Frontal cortex (tissue), 4 donors: ENCODE data around the gene SLC25A13. TPM values are rescaled to one million over a fixed set of nuclear protein-coding genes. Genes with fewer than 3 reads are reported as not detected.
"Not testable (repeated sequence)": the region's sequence is repeated elsewhere in the genome, so short reads cannot be mapped to it uniquely, and the experiment has no call there.

Source experiments
- DNase-seq, 2 donors: peaks; one replicate each; pipeline ENCODE4 v3.0.0; 2012; ENCODE audit warnings: low spot score in 2 of 2
- FAIRE-seq: peaks from 2 replicates; lab custom pipeline; 2012; peaks lifted over from hg19 to GRCh38; lab: Jason Lieb, UNC
- total RNA-seq: library from RNA; depleted of rRNA; stranded (reverse); fragments of >200 nt; gene quantifications from one replicate; pipeline ENCODE4 v1.2.3, GENCODE V29; 2014
- donor health status: control.
- donor health status: control.
- donor health status: control.

SLC25A13 gene
- total RNA-seq, 1 donor from 2014 or later = 11.4 TPM

- FAIRE-seq = no peak
- no peak for DNase-seq
These were observed 6.1 kb upstream of the SLC25A13 start for GRCh38 chr7:96328016-96328415.

DNA sequence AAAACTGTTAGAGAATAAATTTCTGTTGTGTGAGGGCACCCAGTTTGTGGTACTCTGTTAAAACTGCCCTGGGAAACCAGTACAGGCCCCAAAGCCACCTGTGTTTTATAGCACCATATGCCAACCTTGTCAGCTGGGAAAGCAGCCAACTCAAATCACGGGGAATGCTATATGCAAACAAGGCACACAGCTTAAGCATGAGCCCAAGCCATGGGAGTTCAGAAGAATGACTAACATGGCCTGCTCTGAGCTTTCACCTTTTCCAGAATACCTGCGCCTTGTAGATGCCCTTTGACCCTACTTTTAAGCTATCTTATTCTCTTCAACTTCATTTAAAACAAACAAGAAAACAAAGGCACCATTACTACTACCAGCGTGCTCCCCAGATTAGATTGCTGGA lies 5.5 kb upstream of the SLC25A13 start:
- FAIRE-seq (no peak), DNase-seq (no peak)

- FAIRE-seq = not testable (repeated sequence)
These were observed 4.9 kb upstream of the SLC25A13 start for GRCh38 chr7:96326752-96327151.

DNA sequence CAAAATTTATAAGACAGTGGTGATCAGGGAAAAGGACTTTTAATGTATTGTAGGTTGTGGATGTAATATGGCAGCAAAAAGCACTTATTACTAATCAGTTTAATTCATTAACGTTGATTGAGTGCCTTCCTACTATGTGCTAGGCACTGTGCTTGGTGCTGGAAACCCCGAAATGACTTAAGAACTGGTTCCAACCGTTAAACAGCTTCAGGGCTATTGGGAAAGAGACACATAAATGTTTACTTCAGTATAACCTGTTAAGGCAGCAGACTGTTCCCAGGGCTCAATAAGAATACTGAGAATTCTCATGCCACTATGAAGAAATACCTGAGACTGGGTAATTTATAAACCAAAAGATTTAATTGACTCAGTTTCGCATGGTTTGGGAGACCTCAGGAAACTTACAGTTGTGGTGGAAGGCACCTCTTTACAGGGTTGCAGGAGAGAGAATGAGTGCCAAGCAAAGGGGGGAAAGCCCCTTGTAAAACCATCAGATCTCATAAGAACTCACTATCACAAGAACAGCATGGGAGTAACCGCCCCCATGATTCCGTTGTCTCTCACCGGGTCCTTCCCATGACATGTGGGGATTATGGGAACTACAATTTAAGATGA lies 1.1 kb upstream of the SLC25A13 start:
- DNase-seq = no peak

More at GRCh38 chr7:96326752-96327151, 4.9 kb upstream of the SLC25A13 start:
- DNase-seq = not testable (repeated sequence)

GRCh38 chr7:96322373-96322695 lies 436 bp upstream of the SLC25A13 start:
- no peak for DNase-seq
- FAIRE-seq = no peak

More for the DNA sequence above, 1.1 kb upstream of the SLC25A13 start:
- no peak for FAIRE-seq

- no peak for FAIRE-seq
These were observed 754 bp downstream of the SLC25A13 start for GRCh38 chr7:96321031-96321657.

DNA sequence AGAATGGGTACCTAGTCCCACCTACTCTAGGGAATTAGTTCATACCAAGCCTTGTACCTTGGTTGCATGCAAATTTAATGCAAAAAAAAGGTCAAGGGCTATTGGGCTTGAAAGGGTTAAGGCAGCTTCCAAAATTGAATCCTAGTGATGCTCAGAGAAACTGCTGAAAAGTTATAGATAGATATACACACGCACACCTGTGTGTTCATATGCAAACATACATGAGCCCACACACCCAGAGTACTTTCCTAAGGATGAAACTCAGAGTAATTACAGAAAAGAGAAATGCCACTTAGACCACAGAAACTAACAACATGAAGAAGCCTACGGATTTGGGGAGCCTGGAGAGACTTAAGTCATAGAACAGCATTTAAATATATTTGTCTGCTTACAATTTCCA lies 1.5 kb downstream of the SLC25A13 start:
- FAIRE-seq = no peak
- DNase-seq = no peak

More at GRCh38 chr7:96321031-96321657, 754 bp downstream of the SLC25A13 start:
- peak; percentile 72 to 73 for DNase-seq

- DNase-seq (no peak), FAIRE-seq (no peak)
These were observed 2.5 kb downstream of the SLC25A13 start for GRCh38 chr7:96319439-96319838.

GRCh38 chr7:96316949-96317348 lies 4.9 kb downstream of the SLC25A13 start:
- DNase-seq (no peak), FAIRE-seq (no peak)

DNA sequence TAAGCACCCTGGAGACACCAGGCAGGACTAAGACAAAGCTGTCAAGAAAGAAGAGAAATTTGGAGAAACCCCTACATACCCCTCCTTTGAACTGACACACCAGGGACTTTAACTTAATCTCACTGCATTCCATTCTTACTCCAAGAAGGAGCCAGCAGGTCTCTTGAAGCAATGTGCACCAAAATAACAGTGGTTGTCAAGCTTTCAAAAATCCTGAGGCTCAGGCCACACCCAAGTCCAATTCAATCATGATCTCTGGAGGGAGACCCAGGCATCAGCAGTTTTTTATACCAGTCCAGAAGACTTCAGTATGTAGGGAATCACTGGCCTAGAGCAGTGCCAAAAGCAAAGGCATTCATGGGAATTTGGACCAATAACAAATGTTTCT lies 6.8 kb downstream of the SLC25A13 start:
- DNase-seq = no peak
- no peak for FAIRE-seq

- DNase-seq = no peak
- FAIRE-seq = no peak
These were observed 7.3 kb downstream of the SLC25A13 start for GRCh38 chr7:96314402-96315124.

GRCh38 chr7:96313940-96314339 lies 8.0 kb downstream of the SLC25A13 start:
- FAIRE-seq (no peak), DNase-seq (no peak)

DNA sequence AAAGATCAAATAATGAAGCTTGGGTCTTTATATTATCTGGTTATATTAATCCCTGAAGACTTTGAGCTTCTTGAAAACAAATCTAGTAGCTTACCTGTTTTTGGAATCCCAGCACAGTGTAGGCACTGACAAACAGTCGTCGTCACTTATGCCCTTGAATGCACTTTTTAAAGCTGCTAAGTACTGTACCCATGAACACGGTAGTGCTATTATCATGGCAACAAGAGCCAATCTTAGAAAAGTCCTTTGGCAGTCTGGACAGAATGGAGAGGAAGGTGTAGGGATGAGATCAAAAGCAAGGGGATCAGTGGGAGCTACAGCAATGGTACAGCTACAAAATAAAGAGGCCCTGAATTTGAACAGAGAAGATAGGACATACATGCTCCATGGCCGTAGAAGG lies 9.4 kb downstream of the SLC25A13 start:
- DNase-seq = no peak
- FAIRE-seq = no peak

DNA sequence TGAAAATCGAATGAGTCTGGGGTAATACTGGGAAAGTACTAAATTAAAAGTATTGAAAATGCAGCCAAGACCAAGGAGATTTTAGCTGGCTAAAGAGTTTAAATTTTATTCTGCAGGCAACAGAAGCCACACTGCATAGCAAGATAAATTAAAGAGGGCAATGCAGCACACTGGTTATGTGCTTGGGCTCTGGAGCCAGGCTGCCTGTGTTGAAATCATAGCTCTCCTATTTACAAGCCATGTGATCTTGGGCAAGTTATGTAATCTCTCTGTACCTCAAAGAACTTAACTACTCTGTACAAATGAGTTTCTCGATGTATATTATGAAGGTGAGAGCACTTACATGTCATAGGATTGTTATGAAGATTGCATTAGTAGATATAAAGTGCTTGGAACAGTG lies 9.9 kb downstream of the SLC25A13 start:
- DNase-seq = no peak
- no peak for FAIRE-seq

GRCh38 chr7:96310110-96310509 lies 11.8 kb downstream of the SLC25A13 start:
- peak in 1 of 2 donors; percentile 8 for DNase-seq
- FAIRE-seq = no peak

GRCh38 chr7:96308950-96309263 lies 13.0 kb downstream of the SLC25A13 start:
- FAIRE-seq (no peak), DNase-seq (no peak)

DNA sequence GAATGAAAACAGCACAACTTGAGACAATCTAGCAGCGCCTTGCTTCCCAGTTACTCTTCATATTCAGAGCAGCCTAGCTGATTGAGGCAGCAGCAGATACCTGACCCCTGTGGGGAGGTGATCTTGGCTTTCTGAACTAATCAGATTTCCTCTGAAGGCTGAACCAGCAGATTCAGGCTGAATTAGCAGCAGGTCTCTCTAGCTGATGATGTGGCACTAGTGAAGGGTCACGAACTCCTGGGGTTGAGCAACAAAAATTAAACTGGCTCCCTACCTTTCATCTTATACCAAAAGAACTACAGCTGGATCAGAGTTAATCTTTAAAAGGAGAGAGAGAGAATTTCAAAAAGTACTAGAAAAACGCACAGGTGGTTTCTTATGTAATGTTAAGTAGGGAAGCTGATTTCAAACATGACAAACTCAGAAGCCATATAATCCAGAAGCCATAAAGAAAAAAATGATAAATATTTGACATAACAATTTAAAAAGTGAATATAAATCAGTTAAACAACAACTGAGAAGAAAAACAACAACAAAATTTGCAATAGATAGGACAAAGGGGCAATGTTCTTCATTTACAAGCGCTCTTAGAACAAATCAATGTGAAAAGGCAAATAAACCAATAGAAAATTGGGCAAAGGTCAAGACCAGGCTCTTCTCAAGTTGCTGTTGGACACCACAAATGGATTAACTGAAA lies 13.5 kb downstream of the SLC25A13 start:
- FAIRE-seq (no peak), DNase-seq (no peak)

GRCh38 chr7:96306385-96307125 lies 15.3 kb downstream of the SLC25A13 start:
- DNase-seq (no peak), FAIRE-seq (no peak)

DNA sequence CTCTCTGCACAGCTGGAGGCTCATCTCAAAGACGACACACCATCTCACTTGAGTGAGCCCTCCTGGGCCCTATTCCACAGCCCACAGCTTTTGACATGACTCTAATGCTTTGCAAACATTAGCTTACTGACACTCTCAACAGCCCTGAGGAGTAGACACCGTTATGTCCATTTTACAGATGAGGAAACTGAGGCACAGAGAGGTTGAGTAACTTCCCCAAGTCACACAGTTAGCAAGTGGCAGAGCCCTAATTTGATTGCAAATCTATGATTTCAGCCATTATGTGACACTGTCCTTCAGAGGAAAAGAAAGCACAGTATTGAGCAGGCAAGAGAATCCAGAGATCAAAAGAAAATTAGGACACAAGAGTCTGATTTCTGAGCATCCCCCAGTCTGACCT lies 16.0 kb downstream of the SLC25A13 start:
- DNase-seq = no peak
- no peak for FAIRE-seq

DNA sequence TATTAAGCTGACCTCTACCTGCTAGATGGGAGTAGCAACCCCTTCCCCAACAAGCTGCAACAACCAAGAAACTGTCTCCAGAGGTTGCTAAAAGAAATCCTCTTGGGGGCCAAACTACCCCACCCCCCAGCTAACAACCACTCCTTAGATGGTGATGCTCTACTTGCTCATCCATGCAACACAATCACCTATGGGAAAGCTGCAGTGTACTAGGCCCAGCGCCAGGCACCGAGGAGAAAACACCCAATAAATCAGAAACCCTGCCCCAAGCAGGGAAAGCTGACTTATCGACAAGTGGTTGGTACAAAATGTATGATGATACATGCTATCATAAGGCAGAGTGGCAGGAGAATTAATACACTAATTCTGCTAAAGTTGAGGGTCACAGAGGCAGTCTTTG lies 17.3 kb downstream of the SLC25A13 start:
- FAIRE-seq (no peak), DNase-seq (no peak)
